OCI-LY7 (cell line): Measurements from ENCODE around the gene CRHR1.

Experiments
- CTCF ChIP-seq: fragments of 200-600 bp; sonication (generic); conservative IDR thresholded peaks from 2 replicates; pipeline ENCODE4 v1.5.1; 2014; ENCODE audit warnings: mild to moderate bottlenecking, antibody characterized with exemption, low read length, moderate library complexity, mixed read lengths
- EZH2phosphoT487 ChIP-seq: fragments of 200-600 bp; sonication (generic); IDR thresholded peaks from 2 replicates; pipeline ENCODE4 v1.6.1; 2018; ENCODE audit warnings: low read depth, borderline replicate concordance, mild to moderate bottlenecking, mixed run types, antibody characterized with exemption, low read length, moderate library complexity, mixed read lengths

GRCh38 chr17:45818699-45819098 is 34.6 kb downstream of the CRHR1 start:
- TF ChIP-seq CTCF (no peak), EZH2phosphoT487 (no peak)
